Measurements from ENCODE around the gene DIPK1C. TPM values are rescaled to one million over a fixed set of nuclear protein-coding genes. Genes with fewer than 3 reads are reported as not detected.

The DIPK1C gene
- total and polyA plus RNA-seq, 2 experiments from 2014 or later, result 0.07 TPM; not detected in 1

GRCh38 chr18:74489676-74490075 is 32.6 kb upstream of the DIPK1C start:
- H3K27ac Mint-ChIP-seq, result no peak overlapping the region

GRCh38 chr18:74488864-74489263 is 31.8 kb upstream of the DIPK1C start:
- H3F3A ChIP-seq (replicated peaks; ENCODE audit: low read depth), result no peaks in the 10 kb centered on the region
- Mint-ChIP-seq H3K9me3 (peaks cover 6% of the 10 kb centered on the region; the same call in 1 of the 3 replicates), H3K4me1 (no peaks in the 10 kb centered on the region), H3K27ac (no peak overlapping the region), H3K36me3 (ENCODE audit: low read depth) (no peaks in the 10 kb centered on the region), H3K4me3 (no peak overlapping the region), H3K27me3 (ENCODE audit: insufficient read depth, low read depth, poor library complexity) (peaks cover 4% of the 10 kb centered on the region)
- ATAC-seq (no peak), DNase-seq (ENCODE audit: low spot score) (no peak)
- H3K27ac ChIP-seq (ENCODE audit: low read depth), result no peak overlapping the region
- H3K4me3 ChIP-seq, result no peak overlapping the region
- H3K27me3 ChIP-seq (ENCODE audit: insufficient read depth), result no peaks in the 10 kb centered on the region
- H3K4me2 ChIP-seq, result no peak overlapping the region
- no peaks in the 10 kb centered on the region for H3K4me1 ChIP-seq (ENCODE audit: insufficient read depth)
- no peaks in the 10 kb centered on the region for H3K9me2 ChIP-seq (ENCODE audit: insufficient read depth)
- H3K79me2 ChIP-seq (replicated peaks; ENCODE audit: insufficient read depth), result no peaks in the 10 kb centered on the region
- no peaks in the 10 kb centered on the region for H4K20me1 ChIP-seq (replicated peaks; ENCODE audit: insufficient read depth)
- peak overlapping the region; percentile 76 for H2AFZ ChIP-seq
- H3K36me3 ChIP-seq (ENCODE audit: insufficient read depth), result no peaks in the 10 kb centered on the region
- TF ChIP-seq NANOG (IDR thresholded peaks at IDR 0.05; ENCODE audit: borderline replicate concordance) (no peak), ETS1 (IDR thresholded peaks at IDR 0.05) (no peak), ZNF462 (CRISPR knock-in tag; IDR thresholded peaks at IDR 0.05) (no peak), EZH2 (IDR thresholded peaks at IDR 0.05; ENCODE audit: low read depth, unreplicated experiment) (no peak), STAT1 (IDR thresholded peaks at IDR 0.05; ENCODE audit: unreplicated experiment) (no peak), EZH2phosphoT487 (IDR thresholded peaks at IDR 0.05; ENCODE audit: unreplicated experiment) (no peak), POLR2AphosphoS5 (IDR thresholded peaks at IDR 0.05; ENCODE audit: low read depth) (no peak), CTCF (conservative IDR thresholded peaks at IDR 0.05; ENCODE audit: low read depth in 2 of 2) (no peak), REST (IDR thresholded peaks at IDR 0.05; ENCODE audit: unreplicated experiment) (no peak)

More at GRCh38 chr18:74489676-74490075, 32.6 kb upstream of the DIPK1C start:
- no peak overlapping the region for H3K27ac ChIP-seq (ENCODE audit: low read depth)
- H2AFZ ChIP-seq, result no peak overlapping the region
- H3K4me3 Mint-ChIP-seq, result no peak overlapping the region
- peaks cover 6% of the 10 kb centered on the region; the same call in 1 of the 3 replicates for H3K9me3 Mint-ChIP-seq
- H3K36me3 ChIP-seq (ENCODE audit: insufficient read depth), result no peaks in the 10 kb centered on the region
- DNase-seq (ENCODE audit: low spot score) (no peak), ATAC-seq (no peak)
- H3K79me2 ChIP-seq (replicated peaks; ENCODE audit: insufficient read depth), result no peaks in the 10 kb centered on the region
- H4K20me1 ChIP-seq (replicated peaks; ENCODE audit: insufficient read depth), result no peaks in the 10 kb centered on the region
- H3K9me2 ChIP-seq (ENCODE audit: insufficient read depth), result no peaks in the 10 kb centered on the region
- H3K4me2 ChIP-seq, result no peak overlapping the region
- peaks cover 4% of the 10 kb centered on the region for H3K27me3 Mint-ChIP-seq (ENCODE audit: insufficient read depth, low read depth, poor library complexity)
- TF ChIP-seq EZH2 (IDR thresholded peaks at IDR 0.05; ENCODE audit: low read depth, unreplicated experiment) (no peak), NANOG (IDR thresholded peaks at IDR 0.05; ENCODE audit: borderline replicate concordance) (no peak), CREB1 (CRISPR knock-in tag; IDR thresholded peaks at IDR 0.05; ENCODE audit: low read depth) (no peak)
- no peaks in the 10 kb centered on the region for H3K27me3 ChIP-seq (ENCODE audit: insufficient read depth)
- no peaks in the 10 kb centered on the region for H3K4me1 Mint-ChIP-seq
- no peak overlapping the region for H3K4me3 ChIP-seq
- no peaks in the 10 kb centered on the region for H3K4me1 ChIP-seq (ENCODE audit: insufficient read depth)
- H3F3A ChIP-seq (replicated peaks; ENCODE audit: low read depth), result no peaks in the 10 kb centered on the region
- no peaks in the 10 kb centered on the region for H3K36me3 Mint-ChIP-seq (ENCODE audit: low read depth)
